ENCODE results near the gene KRTAP12-1.

- no peak for TF ChIP-seq CTCF (IDR thresholded peaks at IDR 0.05)
- TF ChIP-seq EP300 (IDR thresholded peaks at IDR 0.05): no peak
- no peak for TF ChIP-seq POLR2A (IDR thresholded peaks at IDR 0.05)
- no peak for TF ChIP-seq POLR2AphosphoS5 (IDR thresholded peaks at IDR 0.05)
These were observed 9.7 kb upstream of the KRTAP12-1 start for GRCh38 chr21:44691686-44692085.

All from suprapubic skin (tissue), 4 donors.